NCI-H748 (cell line): Measurements from ENCODE around the gene CCDC177.

ENCODE experiments used
- DNase-seq: peaks from one replicate; lab custom pipeline; 2025; ENCODE audit not compliant: unreplicated experiment; lab: John Stamatoyannopoulos, UW

Gene CCDC177

DNA sequence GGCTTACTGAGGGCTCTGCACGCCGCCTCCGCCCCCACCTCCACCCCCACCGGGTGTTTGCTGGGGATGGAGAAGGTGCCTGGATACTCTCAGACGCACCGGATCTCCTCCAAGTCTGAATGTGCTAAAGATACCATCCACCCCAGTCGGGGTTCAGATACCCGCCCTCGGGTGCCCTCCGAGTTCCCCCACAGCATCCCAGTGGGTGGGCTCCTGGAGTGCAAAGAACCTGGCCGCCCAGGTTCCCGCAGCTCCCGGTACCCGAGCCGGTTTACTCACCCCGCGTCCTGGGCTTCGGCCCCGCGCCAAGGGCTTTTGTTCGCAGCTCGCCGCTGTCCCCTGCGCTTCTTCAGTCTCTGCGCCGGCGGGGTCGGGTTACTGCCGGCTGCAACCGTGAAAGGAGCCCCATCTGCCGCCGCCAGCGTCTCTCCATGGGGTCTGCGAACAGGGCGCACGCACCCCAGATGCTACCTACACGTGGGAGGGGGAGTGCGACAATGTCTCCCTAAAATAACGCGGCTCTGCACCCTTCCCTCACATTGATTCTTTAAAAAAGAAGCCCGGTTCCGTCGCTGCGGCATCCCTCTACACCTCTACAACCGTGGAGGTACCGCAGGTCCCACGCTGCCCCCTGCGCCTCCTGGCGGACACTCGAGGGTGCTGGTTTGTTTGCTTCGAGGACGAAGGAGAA lies at the start of gene CCDC177:
TSS of gene CCDC177 (minus strand) at position 609 of the 691 bp plus-strand sequence. CDS start 1,249 bp downstream, outside the sequence.
- DNase-seq: peak; percentile 88

DNA sequence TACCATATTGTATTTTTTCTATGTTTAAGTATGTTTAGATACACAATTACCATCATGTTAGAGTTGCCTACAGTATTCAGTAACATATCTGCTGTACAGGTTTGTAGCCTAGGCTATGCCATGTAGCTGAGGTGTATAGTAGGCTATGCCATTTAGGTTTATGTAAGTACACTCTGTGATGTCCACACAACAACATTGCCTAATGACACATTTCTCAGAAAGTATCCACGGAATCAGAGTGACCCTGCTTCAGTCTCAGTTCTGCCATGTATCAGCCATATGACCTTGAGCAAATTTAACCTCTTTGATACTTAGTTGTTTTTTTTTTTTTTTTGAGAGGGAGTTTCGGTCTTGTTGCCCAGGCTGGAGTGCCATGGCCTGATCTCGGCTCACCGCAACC lies 49.5 kb upstream of the CCDC177 start:
- no peak for DNase-seq

DNA sequence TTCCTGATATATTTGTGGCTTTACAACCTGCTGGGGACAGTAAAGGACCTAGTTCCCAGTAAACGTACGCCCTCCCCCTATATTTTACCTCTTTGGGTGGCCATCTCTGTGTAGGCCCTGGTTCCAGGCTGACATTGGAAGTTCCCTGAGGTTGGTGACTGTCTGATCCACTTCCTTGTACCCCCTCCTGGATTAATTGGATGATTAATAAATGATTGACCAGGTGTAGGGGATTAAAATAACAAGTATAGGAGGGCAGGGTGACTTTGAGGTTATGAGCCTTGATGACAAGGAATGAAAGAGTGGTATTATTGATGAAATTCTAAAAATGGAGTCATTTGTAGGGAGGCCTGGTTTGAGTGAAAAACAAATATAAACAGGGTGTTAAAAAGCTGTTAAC lies 46.3 kb upstream of the CCDC177 start:
- DNase-seq: no peak

DNA sequence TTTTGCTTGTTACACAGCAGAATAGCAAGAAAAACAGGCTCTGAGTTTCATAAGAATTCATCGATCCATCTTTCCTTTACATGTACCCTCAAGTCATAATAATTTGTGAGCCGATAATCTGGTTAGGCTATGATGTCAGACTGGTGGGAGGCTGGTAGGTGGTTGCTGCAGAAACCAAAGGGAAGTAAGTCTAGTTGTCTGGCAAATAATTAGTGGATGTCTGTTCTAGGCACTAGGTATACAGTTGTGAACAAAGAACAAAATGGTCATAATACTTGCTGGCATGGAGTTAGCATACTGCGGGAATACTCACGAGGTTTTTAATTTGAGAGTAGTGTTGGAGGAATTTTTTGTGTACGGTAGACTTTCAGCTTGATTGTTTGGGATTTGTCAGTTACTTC lies 45.5 kb upstream of the CCDC177 start:
- no peak for DNase-seq

DNA sequence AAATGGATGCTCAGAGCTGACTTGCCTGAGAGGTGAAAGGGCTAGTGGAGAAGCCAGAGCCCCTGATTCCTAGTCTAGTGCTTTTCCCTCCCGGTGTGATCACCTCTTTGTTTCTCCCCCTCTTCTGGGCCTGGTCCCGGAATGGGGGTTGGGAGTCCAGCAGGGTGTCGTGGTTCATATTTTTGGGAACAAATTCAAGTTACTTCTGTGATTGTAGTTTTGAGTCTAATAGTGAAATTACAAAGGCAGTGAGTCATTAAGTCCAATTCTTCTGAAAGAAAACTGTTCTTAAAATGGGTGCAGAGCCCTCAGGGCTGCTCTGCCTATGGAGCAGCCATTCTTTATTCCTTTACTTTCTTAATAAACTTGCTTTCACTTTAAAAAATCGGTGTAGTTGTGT lies 44.3 kb upstream of the CCDC177 start:
- DNase-seq: no peak

DNA sequence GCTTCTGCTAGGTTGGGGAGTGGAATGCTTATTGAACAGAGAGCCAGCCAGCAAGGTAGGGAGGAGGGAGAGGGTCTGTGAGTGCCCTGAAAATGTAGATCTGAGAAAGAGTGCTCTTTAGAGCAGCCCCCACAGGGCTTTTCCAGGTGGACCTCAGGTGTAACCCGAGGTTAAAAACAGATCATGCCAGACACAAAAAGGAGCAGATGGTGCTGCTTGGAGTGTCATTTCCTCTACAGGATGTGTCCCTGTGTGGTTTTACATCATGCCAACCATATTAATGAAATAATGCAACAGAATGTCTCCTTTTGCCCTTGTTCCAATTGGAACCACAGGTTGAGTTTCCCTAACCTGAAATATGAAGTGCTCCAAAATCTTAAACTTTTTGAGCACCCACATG lies 43.1 kb upstream of the CCDC177 start:
- peak; percentile 18 for DNase-seq

DNA sequence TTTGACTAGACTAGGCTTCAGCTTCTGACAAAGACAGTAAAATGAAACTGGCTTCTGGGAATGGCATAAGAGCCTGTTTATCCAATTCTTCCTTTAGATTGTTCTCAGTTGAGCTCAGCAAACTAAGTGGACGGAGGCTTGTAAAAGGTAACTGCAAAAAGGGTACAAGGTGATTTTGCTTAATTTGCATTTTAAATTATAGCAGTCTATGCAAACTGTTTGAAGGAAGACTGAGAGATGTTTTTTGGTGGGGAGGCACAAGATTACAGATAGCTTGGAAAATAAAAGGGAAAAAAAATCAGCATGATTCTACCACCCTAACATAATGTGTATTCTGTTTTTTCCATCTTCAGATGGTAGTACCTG lies 41.7 kb upstream of the CCDC177 start:
- no peak for DNase-seq

DNA sequence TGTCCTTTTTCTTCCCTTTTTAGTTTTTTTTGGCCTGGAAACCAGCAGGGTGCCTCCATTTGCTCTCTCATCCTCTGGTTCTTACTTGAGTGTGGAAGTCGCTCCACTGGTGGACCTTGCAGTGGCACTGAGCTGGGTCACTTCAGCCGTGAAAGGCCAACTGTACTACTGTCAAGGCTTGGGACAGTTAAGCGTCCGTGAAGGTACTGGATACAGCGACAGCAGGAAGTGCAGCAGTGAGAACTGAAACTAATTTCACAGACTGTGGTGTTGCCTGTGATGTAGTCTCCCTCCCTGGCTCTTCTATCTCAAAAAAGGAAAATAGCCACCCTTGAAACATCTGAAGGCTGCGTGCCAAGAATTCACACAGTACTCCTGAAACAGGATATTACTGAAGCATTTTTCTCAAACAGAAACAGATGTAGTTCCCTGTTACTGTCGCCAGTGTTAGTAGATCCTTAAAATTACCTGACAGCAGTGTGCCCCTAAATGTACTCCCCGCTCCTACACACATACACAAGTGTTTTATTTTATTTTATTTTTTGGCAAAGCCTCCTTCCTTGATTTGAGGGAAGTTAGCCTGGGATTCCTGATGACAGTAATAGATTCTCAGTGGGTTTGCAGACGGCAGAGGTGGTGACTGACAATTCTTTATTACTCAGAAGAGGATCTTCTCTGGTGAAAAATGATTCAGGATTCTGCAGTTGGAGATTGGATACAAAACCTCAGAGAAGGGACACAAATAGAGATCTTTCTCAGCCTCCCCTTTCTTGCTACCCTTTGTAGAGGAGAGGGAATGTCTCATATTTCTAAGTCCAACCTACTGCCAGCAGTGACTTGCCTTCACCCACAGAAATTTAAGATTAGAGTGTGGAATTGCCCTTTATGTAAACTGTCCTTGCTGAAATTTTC lies 41.1 kb upstream of the CCDC177 start:
- no peak for DNase-seq

DNA sequence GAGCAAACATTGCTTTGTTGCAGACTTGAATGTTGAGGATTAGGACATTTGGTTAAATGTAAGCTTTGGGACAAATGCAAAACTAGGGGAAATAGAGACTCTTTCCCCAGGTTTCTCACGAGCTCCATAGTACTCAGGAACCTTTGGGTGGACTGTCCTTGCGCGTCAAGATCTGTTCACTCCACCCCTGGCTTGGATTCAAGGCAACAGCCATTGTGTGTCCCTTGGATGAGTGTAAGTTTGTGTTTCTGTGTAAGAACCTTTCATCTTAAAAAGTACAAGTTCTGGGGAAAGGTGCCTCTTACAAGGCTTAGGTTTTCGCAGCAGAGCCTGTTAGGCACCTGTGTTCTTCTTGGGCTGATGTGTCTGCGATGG lies 40.4 kb upstream of the CCDC177 start:
- no peak for DNase-seq

DNA sequence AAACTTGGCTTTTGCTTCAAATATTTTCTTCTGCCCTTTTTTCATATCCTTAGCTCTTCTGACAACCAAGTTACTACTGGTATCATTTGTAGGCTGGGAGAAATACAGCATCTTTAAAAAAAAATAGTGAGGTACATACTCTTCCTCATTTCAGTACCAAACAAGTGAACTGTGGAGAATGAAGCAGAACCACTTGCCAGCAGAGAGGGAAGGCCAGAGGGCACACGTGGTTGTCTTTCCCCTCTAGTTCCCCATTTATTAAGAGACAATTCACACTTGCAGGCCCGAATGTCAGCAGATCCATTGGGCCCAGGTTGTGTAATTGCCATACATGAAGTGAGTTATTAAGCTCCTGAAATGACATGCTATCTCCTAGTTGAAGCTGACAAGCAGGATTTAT lies 39.9 kb upstream of the CCDC177 start:
- no peak for DNase-seq

DNA sequence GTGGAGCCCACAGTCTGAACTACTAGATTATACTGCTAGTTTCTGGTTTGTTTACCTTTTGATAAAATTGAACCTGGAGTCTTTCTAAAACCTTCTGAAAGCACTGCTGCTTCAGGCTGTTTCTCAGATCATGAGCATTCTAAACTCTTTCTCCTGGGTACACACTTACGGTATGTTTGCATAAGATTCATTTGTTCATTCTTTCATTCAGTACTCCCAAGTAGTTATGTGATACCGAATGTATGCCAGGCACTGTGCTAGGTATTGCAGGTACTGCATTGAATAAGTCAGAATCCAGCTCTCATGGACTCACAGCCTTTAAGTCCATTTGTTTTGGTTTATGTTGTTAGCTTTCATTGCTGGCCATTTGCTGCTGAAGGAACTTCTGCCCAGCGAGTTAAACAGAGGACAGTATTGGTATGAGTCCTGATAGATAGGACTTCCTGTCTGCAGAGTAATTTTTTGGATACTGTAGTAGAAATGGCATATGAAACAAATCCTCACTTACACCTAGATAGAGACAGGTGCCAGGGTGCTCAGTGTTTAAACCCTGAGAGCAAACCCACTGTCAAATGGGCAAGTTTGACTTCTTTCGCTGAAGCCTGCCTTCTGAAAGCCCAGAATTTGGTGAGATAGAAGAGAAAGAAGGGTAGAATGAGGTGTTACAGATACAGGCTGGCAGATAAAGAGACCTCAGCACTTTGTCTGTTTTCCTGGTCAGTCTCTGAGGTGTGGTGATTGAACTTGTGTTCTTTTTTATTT lies 38.8 kb upstream of the CCDC177 start:
- DNase-seq: no peak

DNA sequence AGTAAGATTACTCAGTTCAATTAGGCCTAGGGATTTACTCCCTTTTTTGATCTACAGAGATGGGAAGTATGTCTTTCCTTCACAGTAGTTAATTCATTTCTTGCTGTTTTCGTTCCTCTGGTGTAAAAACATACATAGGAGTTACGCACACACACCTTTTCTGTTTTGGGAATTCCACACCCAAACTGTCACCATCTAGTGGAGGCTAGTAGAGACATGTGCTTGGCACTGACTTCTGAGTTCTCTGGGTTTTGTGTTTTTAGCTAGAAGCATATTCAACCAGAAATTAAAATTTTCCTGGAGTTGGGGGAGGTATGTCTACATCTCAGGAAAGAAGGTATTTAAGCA lies 38.1 kb upstream of the CCDC177 start:
- DNase-seq: no peak

DNA sequence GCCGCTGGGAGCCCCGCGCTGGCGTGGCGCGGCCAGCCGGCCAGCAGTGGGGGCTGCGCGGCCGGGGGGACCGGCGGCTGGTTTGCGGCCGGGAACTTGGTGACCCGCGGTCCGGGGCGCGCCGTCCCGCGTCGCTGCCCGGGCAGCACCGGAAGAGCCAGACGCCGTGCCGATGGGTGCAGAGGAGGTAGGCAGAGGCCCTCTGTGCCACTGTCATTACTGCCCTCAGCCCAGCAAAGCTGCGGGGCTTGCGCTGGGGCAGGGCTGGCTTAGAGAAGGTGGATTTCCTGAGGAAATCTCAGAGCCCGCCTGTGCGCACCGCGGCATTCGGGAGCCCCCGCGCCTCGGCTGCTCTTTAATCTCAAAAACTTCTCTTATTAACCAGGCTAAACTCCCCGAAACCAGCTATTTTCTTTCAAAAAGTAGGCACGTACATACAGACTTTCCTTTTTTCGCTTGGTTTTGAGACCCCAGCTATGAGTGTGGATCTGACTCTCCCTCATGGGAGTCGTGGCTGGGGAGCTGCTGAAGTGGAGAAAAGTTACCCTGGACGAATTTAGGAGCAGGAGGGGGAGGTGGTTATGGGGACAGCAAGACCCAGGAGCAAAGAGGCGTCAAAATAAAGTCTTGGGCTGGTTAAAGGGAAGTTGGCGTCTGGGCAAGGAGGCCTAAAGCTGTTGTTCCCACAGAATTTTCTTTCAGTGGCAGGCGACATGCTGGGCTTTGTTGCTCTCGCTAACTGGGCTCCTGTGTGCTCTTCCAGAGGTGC lies 37.5 kb upstream of the CCDC177 start:
- DNase-seq: peak; percentile 59

DNA sequence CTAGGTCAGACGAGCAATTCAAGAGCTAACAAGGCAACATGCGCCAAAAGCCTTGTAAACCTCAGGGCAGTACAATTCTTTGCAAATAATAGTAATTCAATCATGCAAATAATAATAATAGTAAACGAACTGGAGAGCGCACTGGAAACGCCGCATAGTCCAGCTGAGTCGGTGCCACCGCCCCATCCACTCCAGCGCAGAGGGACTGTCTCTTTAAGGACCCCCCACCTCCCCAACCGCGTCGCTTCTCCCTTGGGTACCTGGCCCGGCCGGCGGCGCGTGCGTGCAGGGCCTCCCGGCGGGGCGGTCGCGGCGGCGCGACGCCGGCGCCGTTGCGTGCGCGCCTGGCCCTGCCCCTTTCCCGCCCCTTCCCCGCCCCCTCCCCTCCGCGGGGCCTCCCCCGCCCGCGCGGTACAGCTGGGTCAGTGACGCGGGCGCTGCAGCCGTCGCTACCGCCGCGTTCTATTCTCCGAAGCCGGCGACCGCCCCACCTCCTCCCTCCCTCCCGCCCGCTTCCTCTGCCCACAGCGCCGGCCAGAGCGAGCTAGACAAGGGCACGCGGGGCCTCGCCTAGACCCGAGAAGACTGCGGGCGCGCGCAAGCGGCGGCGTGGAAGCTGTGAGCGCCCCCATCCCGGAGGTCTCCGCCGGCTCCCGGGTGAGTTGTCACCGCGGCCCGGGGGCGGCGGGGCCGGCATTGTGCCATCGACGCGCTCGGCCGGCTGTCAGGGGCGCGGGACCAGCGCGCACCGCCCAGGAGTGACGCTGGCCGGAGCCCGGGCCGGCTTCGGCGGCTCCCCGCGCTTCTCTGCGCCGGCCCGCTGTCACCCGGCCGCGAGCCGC lies 36.7 kb upstream of the CCDC177 start, which contains the start of gene SUSD6:
TSS of gene SUSD6 (plus strand) at position 425 of the 842 bp plus-strand sequence. CDS start 46,997 bp downstream, outside the sequence.
- peak; percentile 95 for DNase-seq

DNA sequence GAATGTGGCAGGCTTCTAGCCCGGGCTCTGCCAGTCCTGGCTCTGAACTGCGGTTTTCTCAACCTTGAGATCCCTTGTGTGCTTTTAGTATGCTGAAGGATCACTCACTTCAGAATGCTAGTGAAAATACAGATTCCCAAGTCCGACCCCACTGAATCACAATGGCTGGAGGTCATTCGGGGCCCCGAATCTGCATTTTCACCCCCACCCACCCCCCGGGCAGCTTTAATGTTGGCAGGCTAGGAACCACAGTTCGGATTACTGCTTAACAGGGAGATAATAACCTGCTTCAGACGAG lies 36.2 kb upstream of the CCDC177 start:
- no peak for DNase-seq

DNA sequence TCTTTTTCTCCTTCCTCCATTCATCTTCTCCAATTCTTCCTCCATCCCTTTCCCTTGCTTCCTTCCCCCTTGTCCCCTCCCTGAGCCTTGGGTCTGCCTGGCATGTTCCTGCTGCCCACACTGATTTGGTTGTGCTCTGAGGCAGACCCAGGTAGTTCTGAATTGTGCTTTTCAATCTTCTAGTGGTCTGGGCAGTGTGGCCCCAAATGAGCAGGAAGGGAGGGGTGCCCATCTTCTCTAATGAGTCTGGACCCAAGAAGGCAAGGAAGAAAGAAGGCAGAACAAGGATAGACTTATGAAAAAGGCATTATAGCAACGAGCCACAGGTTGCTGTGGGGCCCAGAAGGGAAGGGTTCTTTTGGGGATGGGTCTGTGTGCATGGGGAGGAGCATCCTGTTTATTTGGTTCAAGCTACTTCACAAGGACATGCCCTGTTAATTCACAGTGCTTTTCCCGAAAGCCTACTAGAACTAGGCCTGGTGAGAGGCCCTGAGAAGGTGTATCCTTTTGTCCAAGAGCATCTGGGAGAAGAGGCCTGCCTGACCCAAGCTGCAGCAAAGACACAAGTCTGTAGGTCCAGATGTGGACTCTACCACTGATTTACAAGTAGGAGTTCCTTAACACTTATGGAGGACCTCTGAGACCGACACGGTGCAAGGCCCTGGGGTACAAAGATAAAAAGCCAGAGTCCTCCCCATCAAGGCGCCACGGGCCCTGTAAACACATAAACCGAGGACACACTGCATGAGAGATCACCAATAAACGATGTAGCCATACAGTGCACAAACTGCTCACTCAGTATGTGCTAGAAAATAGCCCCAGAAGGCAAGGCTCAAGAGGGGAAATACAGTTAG lies 35.6 kb upstream of the CCDC177 start:
- DNase-seq: no peak

DNA sequence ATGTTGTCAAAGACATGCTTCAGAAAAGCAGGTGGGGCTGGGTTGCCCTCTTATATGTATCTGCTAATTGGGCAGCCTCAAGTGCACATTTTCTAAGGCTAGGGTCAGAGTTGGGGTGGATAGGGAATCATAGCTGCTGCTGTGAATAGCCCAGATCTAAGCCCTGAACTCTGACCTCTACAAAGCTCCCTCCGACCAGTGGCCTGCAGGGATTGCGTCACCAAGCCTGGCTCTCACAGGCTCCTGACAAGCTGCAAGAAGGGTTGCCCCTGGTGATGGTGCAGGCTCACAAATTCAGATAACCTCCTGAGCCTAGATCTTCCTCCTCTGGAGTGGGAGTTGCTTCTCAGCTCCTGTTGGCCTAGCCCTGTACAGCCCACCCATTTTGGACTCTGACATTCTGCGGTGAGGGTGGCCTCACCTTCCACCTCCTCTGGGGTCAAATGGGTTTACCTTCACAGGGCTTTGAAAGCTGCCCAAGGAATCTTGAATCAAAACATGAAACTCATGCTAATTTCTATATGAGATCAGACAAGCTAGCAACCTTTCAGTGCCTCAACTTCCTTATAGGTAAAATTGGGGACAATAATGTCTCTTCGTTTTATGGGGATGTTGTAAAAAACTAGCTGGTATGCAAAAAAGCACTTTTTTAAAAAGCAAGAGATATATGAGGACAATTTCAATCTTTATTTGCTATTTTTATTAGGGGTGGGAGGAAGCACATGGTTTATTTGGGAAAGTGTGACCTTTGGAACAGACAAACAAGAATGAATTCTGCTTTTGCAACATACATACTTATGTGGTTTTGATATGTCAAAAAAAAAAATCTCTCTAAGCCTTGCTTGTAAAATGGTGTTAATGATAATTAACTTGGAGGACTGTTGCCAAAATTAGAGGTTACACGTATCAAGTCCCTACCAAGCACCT lies 31.9 kb upstream of the CCDC177 start:
- DNase-seq: no peak

DNA sequence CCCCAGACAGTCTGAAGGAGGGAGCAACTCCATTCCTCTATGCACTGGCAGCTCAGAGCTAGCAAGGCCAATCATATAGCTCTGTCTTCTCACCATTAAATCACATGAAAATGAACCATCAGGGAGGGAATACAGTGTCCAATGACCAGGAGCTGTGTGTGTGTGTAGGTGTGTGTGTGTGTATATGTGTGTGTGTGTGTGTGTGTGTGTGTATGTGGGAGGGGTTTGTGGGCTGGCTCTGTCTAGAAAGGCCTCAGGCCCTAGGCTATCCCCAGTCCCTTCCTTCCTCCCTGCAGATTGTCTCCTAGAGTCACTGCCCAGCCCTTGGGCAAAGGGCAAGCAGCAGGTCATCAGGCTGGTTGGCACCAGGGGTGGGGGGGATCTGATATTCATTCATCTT lies 31.1 kb upstream of the CCDC177 start:
- DNase-seq: no peak
